HFF-Myc (cell line): ENCODE data around the gene ACOD1.

Source experiments
- DNase-seq: peaks from one replicate; pipeline ENCODE4 v3.0.0-alpha.2; 2011; ENCODE audit warnings: low read depth; ENCODE audit errors: extremely low read depth
- H3K4me3 ChIP-seq: replicated peaks from 2 replicates; pipeline ENCODE4 v1.5.1; 2011; ENCODE audit warnings: low read depth, mild to moderate bottlenecking, control low read depth, low read length
- CTCF ChIP-seq: IDR thresholded peaks from 2 replicates; pipeline ENCODE4 v1.5.1; 2012; ENCODE audit warnings: mild to moderate bottlenecking, low read depth, low read length, control low read depth; ENCODE audit errors: missing control alignments

The ACOD1 gene

GRCh38 chr13:76994281-76994680, 46.0 kb downstream of the ACOD1 start:
- no peak overlapping the region for H3K4me3 ChIP-seq
- TF ChIP-seq CTCF: no peak
- DNase-seq: no peak

GRCh38 chr13:77000475-77000874, 52.2 kb downstream of the ACOD1 start:
- peak; percentile 24 for DNase-seq
- no peak overlapping the region for H3K4me3 ChIP-seq
- TF ChIP-seq CTCF: no peak

GRCh38 chr13:77001540-77001939, 53.2 kb downstream of the ACOD1 start:
- no peak for TF ChIP-seq CTCF
- no peak overlapping the region for H3K4me3 ChIP-seq
- DNase-seq: no peak

GRCh38 chr13:77001963-77002587, 53.8 kb downstream of the ACOD1 start:
- no peak for TF ChIP-seq CTCF
- no peak overlapping the region for H3K4me3 ChIP-seq
- peak; percentile 52 for DNase-seq

GRCh38 chr13:77002590-77003190, 54.4 kb downstream of the ACOD1 start:
- peak; percentile 35 for DNase-seq
- H3K4me3 ChIP-seq: no peak overlapping the region
- peak; percentile 66 for TF ChIP-seq CTCF
